ENCODE measurements around the gene HORMAD1.
"Not testable (repeated sequence)": the region's sequence is repeated elsewhere in the genome, so short reads cannot be mapped to it uniquely, and the experiment has no call there.

HORMAD1 gene

DNA sequence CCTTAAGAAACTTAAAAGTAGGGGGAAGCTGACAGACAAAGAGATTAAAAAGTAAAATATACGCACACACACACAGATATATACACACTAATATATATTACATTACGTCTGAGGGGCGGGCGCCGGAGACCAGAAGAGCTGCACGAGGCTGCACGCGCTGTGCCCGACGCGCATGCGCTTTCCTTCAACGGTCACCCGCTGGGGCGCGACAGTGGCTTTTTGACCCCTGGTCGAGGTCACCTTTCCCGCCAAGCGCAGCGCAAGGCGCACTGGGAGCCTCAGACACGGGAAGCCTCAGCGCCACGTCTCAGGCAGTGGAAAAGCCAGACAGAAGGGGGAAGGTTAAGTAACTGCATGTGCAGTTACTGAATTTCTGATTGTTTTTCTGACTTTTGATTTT is at the start of gene HORMAD1:
Gene HORMAD1 (minus strand): TSS at position 193 of the 400 bp plus-strand sequence. CDS start 1,390 bp downstream, outside the sequence.
- no peak for DNase-seq

- DNase-seq = not testable (repeated sequence)
Observed at GRCh38 chr1:150767704-150768103, 47.0 kb upstream of the HORMAD1 start.

DNA sequence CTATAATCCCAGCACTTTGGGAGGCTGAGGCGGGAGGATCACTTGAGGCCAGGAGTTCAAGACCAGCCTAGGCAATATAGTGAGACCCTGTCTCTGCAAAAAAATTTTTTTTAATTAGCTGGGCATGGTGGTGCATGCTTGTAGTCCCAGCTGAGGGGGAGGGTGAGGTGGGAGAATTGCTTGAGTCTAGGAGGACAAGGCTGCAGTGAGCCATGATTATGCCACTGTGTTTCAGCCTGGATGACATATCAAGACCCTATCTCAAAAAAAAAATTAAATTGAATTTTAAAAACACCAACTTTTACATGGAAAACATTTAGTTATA is 45.2 kb upstream of the HORMAD1 start:
- DNase-seq = not testable (repeated sequence)

- DNase-seq = no peak
Observed at GRCh38 chr1:150765296-150765976, 44.7 kb upstream of the HORMAD1 start, which contains the start of gene CTSS. CTSS (minus strand) TSS chr1:150765778; CDS start chr1:150764763, 1,015 bp downstream.

DNA sequence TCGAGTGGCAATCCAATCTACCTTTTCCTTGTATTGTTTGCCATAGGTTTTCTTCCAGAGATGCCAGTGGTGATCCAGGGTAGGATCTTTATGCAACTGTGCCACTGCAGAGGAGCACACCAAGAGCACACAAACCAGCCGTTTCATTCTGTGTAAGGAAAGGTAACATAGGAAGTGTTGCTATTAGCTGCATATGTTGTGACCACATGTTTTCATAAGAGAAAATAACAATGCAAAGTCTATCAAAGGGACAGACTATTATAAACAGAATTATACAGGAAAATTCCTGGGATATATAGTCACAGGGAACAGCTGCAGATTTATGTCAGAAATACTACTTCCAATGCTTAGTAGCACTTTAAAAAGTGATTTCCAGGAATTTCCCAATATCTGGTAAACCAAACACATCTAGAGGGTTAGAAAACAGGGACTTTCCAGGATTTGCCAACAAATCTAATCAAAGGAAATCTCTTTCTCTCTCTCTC is 44.0 kb upstream of the HORMAD1 start:
- DNase-seq = no peak

- no peak for DNase-seq
Observed at GRCh38 chr1:150763018-150763417, 42.3 kb upstream of the HORMAD1 start.

- no peak for DNase-seq
Observed at GRCh38 chr1:150762552-150762951, 41.9 kb upstream of the HORMAD1 start.

DNA sequence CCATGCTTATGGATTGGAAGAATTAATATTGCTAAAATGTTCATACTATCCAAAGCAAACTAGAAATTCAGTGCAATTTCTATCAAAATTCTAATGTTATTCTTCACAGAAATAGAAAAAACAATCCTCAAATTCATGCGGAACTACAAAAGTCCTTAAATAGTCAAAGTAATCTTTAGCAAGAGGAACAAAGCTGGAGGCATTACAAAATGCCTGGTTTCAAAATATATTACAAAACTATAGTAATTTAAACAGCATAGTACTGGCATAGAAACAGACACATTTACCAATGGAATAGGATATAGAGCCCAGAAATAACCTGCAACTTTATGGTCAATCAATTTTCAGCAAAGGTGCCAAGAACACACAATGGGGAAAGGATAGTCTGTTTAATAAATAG is 41.1 kb upstream of the HORMAD1 start:
- DNase-seq = no peak

DNA sequence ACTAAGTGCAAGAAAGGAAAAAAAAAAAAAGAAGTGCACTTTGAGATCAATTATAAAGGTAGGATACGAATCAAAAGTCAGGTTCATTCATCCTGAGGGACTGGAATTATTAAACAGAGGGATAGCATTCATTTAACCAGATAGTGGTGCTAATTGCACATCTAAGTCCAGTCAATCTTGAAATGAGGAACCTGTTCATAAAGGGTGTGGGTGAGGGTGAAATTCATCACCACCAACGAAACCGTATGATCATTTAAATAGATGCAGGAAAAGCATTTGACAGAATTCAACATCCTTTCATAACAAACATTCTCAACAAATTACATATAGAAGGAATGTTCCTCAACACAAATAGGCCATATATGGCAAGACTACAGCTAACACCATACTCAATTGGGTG is 39.3 kb upstream of the HORMAD1 start:
- DNase-seq = no peak

DNA sequence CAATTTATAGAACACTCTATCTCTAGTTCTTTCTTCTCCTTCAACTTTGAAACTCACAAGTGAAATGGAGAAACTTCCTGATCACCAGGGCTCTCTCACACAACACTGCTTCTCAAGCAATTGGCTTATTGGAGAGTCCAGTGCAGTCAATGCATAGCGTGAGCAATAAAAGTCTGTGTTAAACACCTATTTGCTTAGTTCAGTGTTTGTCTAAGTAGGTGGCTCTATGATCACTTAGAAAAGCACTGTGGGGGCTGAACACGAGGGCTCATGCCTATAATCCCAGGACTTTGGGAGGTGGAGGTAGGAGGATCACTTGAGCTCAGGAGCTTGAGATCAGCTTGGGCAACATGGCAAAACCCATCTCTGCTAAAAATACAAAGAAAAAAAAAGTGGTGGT is 32.7 kb upstream of the HORMAD1 start:
- no peak for DNase-seq

DNA sequence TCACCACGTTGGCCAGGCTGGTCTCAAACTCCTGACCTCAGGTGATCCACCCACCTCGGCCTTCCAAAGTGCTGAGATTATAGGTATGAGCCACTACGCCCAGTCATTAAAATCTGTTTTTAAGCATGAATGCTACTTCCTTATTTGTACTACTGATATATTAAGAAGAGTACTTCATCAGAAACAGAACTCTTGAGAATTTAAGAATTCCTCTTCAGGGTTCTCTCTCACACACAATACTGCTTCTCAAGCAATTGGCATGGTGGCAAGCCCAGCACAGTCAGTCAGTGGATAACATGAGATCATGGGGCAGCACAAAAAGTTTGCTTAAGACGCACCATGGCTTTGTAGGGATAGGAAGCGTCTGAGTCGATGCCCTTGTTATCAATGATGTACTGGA is 30.7 kb upstream of the HORMAD1 start:
- DNase-seq = no peak

DNA sequence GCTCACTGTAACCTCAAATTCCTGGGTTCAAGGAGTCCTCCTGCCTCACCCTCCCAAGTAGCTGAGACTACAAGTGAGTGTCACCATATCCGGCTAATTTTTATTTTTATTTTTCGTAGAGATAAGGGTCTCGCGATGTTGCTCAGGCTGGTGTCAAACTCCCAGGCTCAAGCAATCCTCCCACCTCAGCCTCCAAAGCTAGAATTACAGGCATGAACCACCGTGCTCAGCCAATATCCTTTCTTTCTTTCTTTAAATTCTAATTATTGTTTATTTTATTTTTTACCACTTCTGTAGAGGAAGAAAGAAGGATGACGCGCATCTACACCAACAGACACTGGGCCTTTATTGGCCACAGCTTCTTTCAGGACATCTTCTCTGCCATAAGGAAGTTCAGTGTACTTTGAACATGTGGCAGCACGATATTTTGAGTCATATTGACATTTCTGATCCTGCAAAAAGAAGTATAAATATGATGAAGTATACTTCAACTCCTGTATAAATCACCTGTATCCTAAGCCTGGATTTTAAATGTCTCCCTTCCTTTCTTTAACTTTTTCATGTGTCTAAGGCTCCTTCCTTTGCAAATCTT is 29.1 kb upstream of the HORMAD1 start:
- no peak for DNase-seq

- no peak for DNase-seq
Observed at GRCh38 chr1:150748878-150749719, 28.4 kb upstream of the HORMAD1 start.

GRCh38 chr1:150730130-150730721 is 9.5 kb upstream of the HORMAD1 start:
- no peak for DNase-seq

DNA sequence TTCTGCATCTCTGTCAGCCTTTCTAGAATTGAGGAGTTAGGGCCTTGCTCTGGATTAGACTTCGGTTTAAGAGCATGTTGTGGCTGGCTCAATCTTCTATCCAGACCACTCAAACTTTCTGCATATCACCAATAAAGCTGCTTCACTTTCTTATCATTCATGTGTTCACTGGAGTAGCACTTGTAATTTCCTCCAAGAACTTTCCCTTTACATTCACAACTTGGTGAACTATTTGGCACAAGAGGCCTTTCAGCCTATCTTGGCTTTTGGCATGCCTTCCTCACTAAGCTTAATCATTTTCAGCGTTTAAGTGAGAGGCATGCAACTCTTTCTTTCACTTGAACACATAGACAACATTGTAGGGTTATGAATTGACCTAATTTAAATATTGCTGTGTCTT is 3.6 kb upstream of the HORMAD1 start:
- no peak for DNase-seq

DNA sequence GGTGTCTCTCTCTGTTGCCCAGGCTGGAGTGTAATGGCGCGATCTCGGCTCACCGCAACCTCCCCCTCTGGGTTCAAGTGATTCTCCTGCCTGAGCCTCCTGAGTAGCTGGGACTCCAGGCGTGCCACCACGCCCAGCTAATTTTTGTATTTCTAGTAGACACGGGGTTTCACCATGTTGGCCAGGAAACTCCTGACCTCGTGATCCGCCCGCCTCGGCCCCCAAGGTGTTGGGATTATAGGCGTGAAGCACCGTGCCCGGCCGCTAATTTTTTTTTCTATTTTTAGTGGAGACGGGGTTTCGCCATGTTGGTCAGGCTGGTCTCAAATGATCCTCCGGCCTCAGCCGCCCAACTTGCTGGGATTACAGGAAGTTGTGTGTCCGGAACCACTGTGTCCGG is 597 bp downstream of the HORMAD1 start:
- no peak for DNase-seq

GRCh38 chr1:150718225-150718891 is 2.3 kb downstream of the HORMAD1 start:
- no peak for DNase-seq

GRCh38 chr1:150709031-150709430 is 11.7 kb downstream of the HORMAD1 start:
- not testable (repeated sequence) for DNase-seq

DNA sequence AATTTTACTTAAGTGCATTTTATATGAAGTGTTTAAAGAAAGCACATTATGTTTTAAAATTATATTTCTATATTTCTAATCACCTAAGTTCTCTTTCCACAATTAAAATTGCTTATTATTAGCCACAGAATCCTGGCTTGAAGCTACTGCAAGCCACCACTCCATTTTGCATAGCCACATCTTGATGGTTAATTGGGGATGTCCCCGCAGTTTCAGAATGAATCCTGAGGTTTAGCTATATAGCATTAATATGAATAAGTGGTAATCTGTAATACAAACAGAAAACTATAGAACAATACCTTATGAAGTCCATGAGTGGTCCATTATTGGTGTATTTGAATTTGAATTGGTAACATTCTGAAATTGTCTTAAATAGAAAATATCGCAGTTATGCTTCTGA is 12.1 kb downstream of the HORMAD1 start:
- no peak for DNase-seq

GRCh38 chr1:150706091-150706490 is 14.6 kb downstream of the HORMAD1 start:
- DNase-seq = no peak

DNA sequence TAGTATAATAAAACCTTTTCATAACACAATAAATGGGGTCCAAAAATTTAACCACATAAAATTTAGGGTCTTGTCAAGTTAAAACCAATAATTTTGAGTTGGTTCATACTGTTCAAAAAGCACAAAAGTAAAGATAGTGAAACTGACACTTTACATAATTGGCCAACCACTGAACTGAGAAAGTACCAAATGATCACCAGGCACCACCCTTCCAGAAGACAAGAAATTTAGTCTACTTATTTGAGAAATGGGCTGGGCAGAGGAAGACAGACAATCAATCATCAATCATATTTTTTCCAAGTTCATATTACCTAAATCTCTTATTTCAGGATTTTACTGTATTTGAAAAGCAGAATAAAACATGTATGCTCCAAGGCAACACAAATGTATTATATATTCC is 17.3 kb downstream of the HORMAD1 start:
- DNase-seq = no peak

- peak; percentile 90 for DNase-seq
Observed at GRCh38 chr1:150696995-150697927, 23.4 kb downstream of the HORMAD1 start, which contains the start of gene GOLPH3L. GOLPH3L (minus strand) TSS chr1:150697154; CDS start chr1:150694838, 2,316 bp downstream.
